Mesenchymal stem cell (in vitro differentiated cells and primary cell): Measurements from ENCODE around the gene NPLOC4.
A peak's percentile ranks its signal among the peaks of the same experiment; 100 is the strongest.

ENCODE experiments used
- DNase-seq: peaks from one replicate; pipeline ENCODE4 v3.0.0-alpha.2; 2013
- H2AFZ ChIP-seq: one replicate; pipeline ENCODE4 v1.6.1; 2013; ENCODE audit warnings: low read depth, mild to moderate bottlenecking, control low read depth, inconsistent platforms, low read length, moderate library complexity
- H2AK5ac ChIP-seq: 2 replicates; pipeline ENCODE4 v1.6.1; 2013; ENCODE audit warnings: low read length, moderate library complexity, mild to moderate bottlenecking, inconsistent platforms; ENCODE audit not compliant: severe bottlenecking
- H2BK120ac ChIP-seq: one replicate; pipeline ENCODE4 v1.6.1; 2013; ENCODE audit warnings: low read depth, mild to moderate bottlenecking, inconsistent platforms, low read length, moderate library complexity
- H2BK12ac ChIP-seq, 2 experiments: one replicate each; pipeline ENCODE4 v1.6.1; 2013; ENCODE audit warnings: inconsistent platforms in 2 of 2, low read length in 2 of 2, mild to moderate bottlenecking in 2 of 2, moderate library complexity in 2 of 2, control low read depth in 1 of 2
- H2BK15ac ChIP-seq: one replicate; pipeline ENCODE4 v1.6.1; 2013; ENCODE audit warnings: mild to moderate bottlenecking, low read depth, inconsistent platforms; ENCODE audit not compliant: poor library complexity, severe bottlenecking
- H2BK5ac ChIP-seq: 2 replicates; pipeline ENCODE4 v1.6.1; 2013; ENCODE audit warnings: low read depth, mild to moderate bottlenecking, low read length, control low read depth, inconsistent platforms; ENCODE audit not compliant: poor library complexity, severe bottlenecking
- H3K14ac ChIP-seq, 2 experiments: one replicate each; pipeline ENCODE4 v1.6.1; 2013; ENCODE audit warnings: inconsistent platforms in 2 of 2, low read length in 2 of 2, control low read depth in 1 of 2, mild to moderate bottlenecking in 1 of 2, moderate library complexity in 1 of 2
- H3K18ac ChIP-seq, 2 experiments: one replicate each; pipeline ENCODE4 v1.6.1; 2013; ENCODE audit warnings: inconsistent platforms in 2 of 2, low read length in 2 of 2, control low read depth in 1 of 2, low read depth in 1 of 2, mild to moderate bottlenecking in 1 of 2
- H3K23ac ChIP-seq, 2 experiments: one replicate each; pipeline ENCODE4 v1.6.1; 2013; ENCODE audit warnings: inconsistent platforms in 2 of 2, low read length in 2 of 2, mild to moderate bottlenecking in 2 of 2, moderate library complexity in 2 of 2, control low read depth in 1 of 2
- H3K27ac ChIP-seq: 2 replicates; pipeline ENCODE4 v1.5.1; 2013; ENCODE audit warnings: mild to moderate bottlenecking, moderate library complexity, low read length, control low read depth, inconsistent platforms; ENCODE audit not compliant: poor library complexity, severe bottlenecking
- H3K27me3 ChIP-seq, 2 experiments: 2 replicates each; pipeline versions ENCODE4 v1.6.1 to v1.7.0; 2013; ENCODE audit warnings: low read length in 2 of 2, mild to moderate bottlenecking in 2 of 2, moderate library complexity in 2 of 2, control low read depth in 1 of 2, inconsistent platforms in 1 of 2; ENCODE audit not compliant: control insufficient read depth in 1 of 2, insufficient read depth in 1 of 2
- H3K36me3 ChIP-seq, 2 experiments: 2 replicates each; pipeline versions ENCODE4 v1.6.1 to v1.7.0; 2013; ENCODE audit warnings: low read length in 2 of 2, control low read depth in 1 of 2, inconsistent platforms in 1 of 2, low read depth in 1 of 2, mild to moderate bottlenecking in 1 of 2; ENCODE audit not compliant: insufficient read depth in 2 of 2, control insufficient read depth in 1 of 2
- H3K4ac ChIP-seq, 2 experiments: one replicate each; pipeline ENCODE4 v1.6.1; 2013; ENCODE audit warnings: inconsistent platforms in 2 of 2, low read length in 2 of 2, mild to moderate bottlenecking in 2 of 2, moderate library complexity in 2 of 2, control low read depth in 1 of 2, low read depth in 1 of 2
- H3K4me1 ChIP-seq: 2 replicates; pipeline ENCODE4 v1.6.1; 2013; ENCODE audit warnings: low read depth, low read length, control low read depth; ENCODE audit not compliant: control insufficient read depth, insufficient read depth
- H3K4me2 ChIP-seq: 2 replicates; pipeline ENCODE4 v1.6.1; 2013; ENCODE audit warnings: low read length, mild to moderate bottlenecking, inconsistent platforms; ENCODE audit not compliant: poor library complexity, severe bottlenecking
- H3K4me3 ChIP-seq, 2 experiments: 2 replicates each; pipeline versions ENCODE4 v1.5.1 to v1.7.0; 2013; ENCODE audit warnings: low read length in 2 of 2, mild to moderate bottlenecking in 2 of 2, control low read depth in 1 of 2, low read depth in 1 of 2; ENCODE audit not compliant: insufficient read depth in 1 of 2
- H3K79me1 ChIP-seq: replicated peaks from 2 replicates; pipeline ENCODE4 v1.6.1; 2013; ENCODE audit warnings: mild to moderate bottlenecking, control low read depth, low read length, inconsistent platforms; ENCODE audit not compliant: poor library complexity, severe bottlenecking
- H3K9ac ChIP-seq: 2 replicates; pipeline ENCODE4 v1.7.0; 2013; ENCODE audit warnings: mild to moderate bottlenecking, low read length, moderate library complexity
- H3K9me3 ChIP-seq: 2 replicates; pipeline ENCODE4 v1.7.0; 2013; ENCODE audit warnings: mild to moderate bottlenecking, low read length; ENCODE audit not compliant: control insufficient read depth
- H4K8ac ChIP-seq: one replicate; pipeline ENCODE4 v1.6.1; 2013; ENCODE audit warnings: inconsistent platforms, mild to moderate bottlenecking, low read length, moderate library complexity
- H4K91ac ChIP-seq: one replicate; pipeline ENCODE4 v1.6.1; 2013; ENCODE audit warnings: mild to moderate bottlenecking, low read length, inconsistent platforms
- WGBS: methylation state at CpG from one replicate; pipeline ENCODE4 v1.1.7; 2013; ENCODE audit warnings: mixed read lengths; 5-methylcytosine and 5-hydroxymethylcytosine counted together

NPLOC4 gene

DNA sequence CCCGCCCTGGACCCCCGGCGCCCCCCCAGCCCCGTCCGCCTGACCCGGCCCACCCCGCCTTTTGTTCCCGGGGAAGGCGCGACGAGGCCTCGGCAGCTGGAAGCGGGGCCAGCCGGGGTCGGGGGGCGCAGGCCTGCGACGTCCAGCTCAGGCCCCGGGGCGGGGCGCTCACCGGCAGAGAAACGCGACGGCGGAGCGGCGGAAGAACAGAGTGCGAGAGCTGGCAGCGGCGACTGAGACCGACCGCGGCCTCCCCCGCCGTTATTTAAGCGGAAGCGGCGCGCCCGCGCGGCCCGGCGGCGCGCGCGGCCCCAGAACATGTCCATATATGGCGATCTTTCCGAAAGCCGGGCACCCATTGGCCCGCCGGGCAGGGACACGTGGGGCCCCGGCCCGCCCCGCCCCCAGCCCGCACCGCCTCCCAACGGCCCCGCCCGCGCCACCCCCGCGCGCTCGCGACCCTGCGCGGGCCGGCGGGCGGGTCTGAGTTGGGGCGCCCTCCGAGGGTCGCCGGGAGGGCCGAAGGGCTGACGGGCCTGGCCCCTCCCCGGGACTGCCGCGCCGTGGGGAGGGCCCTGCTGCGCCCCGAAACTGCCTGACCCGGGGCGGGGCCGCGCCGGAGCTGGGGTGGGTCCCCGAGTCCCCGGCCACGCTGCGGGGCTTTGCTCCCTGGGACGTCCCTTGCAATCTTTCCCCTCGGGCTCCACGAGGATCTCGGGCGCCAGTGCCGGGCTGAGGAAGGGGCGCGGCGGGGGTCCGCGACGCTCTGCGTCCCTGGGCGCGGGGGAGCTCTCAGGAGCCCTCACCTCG, 124.1 kb downstream of the NPLOC4 start, which contains the start of gene ACTG1:
Gene ACTG1 (minus strand): TSS at position 238 of the 810 bp plus-strand sequence. CDS start 445 bp downstream, outside the sequence.
- Histone ChIP-seq H3K4me1 (peaks cover 27% of the 10 kb centered on the region), H3K27ac (peak within 1 kb of the TSS; percentile 94), H3K23ac (peak within 1 kb of the TSS; percentile 37 to 86), H3K79me1 (no peaks in the 10 kb centered on the region), H2BK15ac (peak within 1 kb of the TSS; percentile 97), H3K14ac (peak within 1 kb of the TSS; percentile 78 to 96), H3K27me3 (no peaks in the 10 kb centered on the region), H4K8ac (peak within 1 kb of the TSS; percentile 67), H3K36me3 (peaks cover 38 to 54% of the 10 kb centered on the region in 2 experiments), H4K91ac (peak within 1 kb of the TSS; percentile 85), H2BK5ac (peak within 1 kb of the TSS; percentile 100), H3K18ac (peak within 1 kb of the TSS; percentile 88 to 93), H3K9ac (peak within 1 kb of the TSS; percentile 99), H2AFZ (no peak within 1 kb of the TSS), H3K4me3 (peak within 1 kb of the TSS; percentile 77 to 97), H3K9me3 (no peaks in the 10 kb centered on the region), H2AK5ac (peak within 1 kb of the TSS; percentile 49), H3K4me2 (peak within 1 kb of the TSS; percentile 64), H2BK12ac (peak within 1 kb of the TSS; percentile 6 to 16), H2BK120ac (peak within 1 kb of the TSS; percentile 100), H3K4ac (peak within 1 kb of the TSS; percentile 75 to 86)
- DNase-seq = peak; percentile 89
- WGBS = under 1% methylated on average over 75 of the region's 111 CpGs

DNA sequence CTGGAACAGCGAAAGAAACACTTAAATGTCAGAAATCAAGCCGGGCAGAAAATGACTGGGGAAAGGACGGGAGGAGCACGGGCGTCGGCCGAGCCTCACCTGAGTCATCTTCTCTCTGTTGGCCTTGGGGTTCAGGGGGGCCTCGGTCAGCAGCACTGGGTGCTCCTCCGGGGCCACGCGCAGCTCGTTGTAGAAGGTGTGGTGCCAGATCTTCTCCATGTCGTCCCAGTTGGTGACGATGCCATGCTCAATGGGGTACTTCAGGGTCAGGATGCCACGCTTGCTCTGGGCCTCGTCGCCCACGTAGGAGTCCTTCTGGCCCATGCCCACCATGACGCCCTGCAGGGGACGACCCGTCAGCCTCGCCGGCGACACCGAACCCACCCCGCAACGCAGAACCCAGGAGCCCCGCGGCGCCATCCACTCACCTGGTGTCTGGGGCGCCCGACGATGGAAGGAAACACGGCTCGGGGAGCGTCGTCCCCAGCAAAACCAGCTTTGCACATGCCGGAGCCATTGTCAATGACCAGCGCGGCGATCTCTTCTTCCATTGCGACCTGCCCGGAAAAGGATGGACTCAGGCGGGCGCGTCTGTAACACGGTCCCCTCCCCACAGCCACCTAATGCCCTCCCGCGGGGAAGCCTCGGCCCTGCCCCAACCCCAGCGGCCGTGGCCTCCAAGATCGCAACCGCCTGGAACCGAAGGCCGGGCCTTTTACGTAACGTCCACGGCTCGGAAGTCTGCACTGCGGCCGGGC, 124.9 kb downstream of the NPLOC4 start:
- under 1% methylated on average over 55 of the region's 62 CpGs for WGBS
- peak overlapping the region; percentile 78 for H4K91ac ChIP-seq
- H3K27me3 ChIP-seq = no peaks in the 10 kb centered on the region
- no peak overlapping the region for H2BK15ac ChIP-seq
- peak overlapping the region; percentile 23 for H3K4me2 ChIP-seq
- H4K8ac ChIP-seq = peak overlapping the region; percentile 62
- peak overlapping the region; percentile 78 to 96 for H3K14ac ChIP-seq
- H2BK5ac ChIP-seq = peak overlapping the region; percentile 61
- no peaks in the 10 kb centered on the region for H3K79me1 ChIP-seq
- H2BK12ac ChIP-seq = peak overlapping the region in 1 of 2 experiments; percentile 6
- peaks cover 21% of the 10 kb centered on the region for H3K4me1 ChIP-seq
- H2BK120ac ChIP-seq = no peak overlapping the region
- H3K36me3 ChIP-seq = peaks cover 35 to 48% of the 10 kb centered on the region in 2 experiments
- peak overlapping the region; percentile 99 for H3K9ac ChIP-seq
- H3K18ac ChIP-seq = peak overlapping the region; percentile 88 to 93
- peak overlapping the region; percentile 88 for H3K27ac ChIP-seq
- H3K9me3 ChIP-seq = no peaks in the 10 kb centered on the region
- DNase-seq = no peak
- H2AFZ ChIP-seq = no peak overlapping the region
- peak overlapping the region; percentile 66 to 86 for H3K4ac ChIP-seq
- peak overlapping the region; percentile 77 to 97 for H3K4me3 ChIP-seq
- H3K23ac ChIP-seq = peak overlapping the region; percentile 37 to 79
- H2AK5ac ChIP-seq = no peak overlapping the region

DNA sequence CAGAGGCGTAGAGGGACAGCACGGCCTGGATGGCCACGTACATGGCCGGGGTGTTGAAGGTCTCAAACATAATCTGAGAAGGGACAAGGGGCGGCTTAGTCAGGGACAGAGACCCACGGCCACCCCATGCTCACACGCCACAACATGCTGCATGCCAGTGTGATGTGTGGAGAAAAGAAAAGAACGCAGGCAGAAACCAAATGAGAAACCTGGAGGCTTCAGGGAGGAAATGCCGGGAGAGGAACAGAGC, 125.4 kb downstream of the NPLOC4 start:
- Histone ChIP-seq H3K23ac (no peak overlapping the region), H3K4me3 (peak overlapping the region; percentile 77 to 97), H3K18ac (no peak overlapping the region), H2AK5ac (no peak overlapping the region), H3K9ac (peak overlapping the region; percentile 99), H3K27me3 (no peaks in the 10 kb centered on the region), H2BK5ac (no peak overlapping the region), H3K4ac (no peak overlapping the region), H3K79me1 (no peaks in the 10 kb centered on the region), H3K4me1 (peaks cover 16% of the 10 kb centered on the region), H4K91ac (no peak overlapping the region), H2BK120ac (no peak overlapping the region), H2BK15ac (no peak overlapping the region), H3K14ac (peak overlapping the region in 1 of 2 experiments; percentile 63), H3K36me3 (peaks cover 35 to 43% of the 10 kb centered on the region in 2 experiments), H2AFZ (no peak overlapping the region), H3K27ac (peak overlapping the region; percentile 88), H2BK12ac (no peak overlapping the region), H4K8ac (no peak overlapping the region), H3K4me2 (peak overlapping the region; percentile 15), H3K9me3 (no peaks in the 10 kb centered on the region)
- DNase-seq = no peak
- WGBS = 0% methylated on average over 7 of the region's 9 CpGs
